IPS DF 19.7 (cell line): ENCODE data around the gene MUC6.

Experiments used
- DNase-seq: peaks from one replicate; pipeline ENCODE4 v3.0.0-alpha.2; 2013; ENCODE audit warnings: low read depth, low spot score

Gene MUC6

GRCh38 chr11:1008001-1008802 lies 28.3 kb downstream of the MUC6 start:
- DNase-seq, result no peak

DNA sequence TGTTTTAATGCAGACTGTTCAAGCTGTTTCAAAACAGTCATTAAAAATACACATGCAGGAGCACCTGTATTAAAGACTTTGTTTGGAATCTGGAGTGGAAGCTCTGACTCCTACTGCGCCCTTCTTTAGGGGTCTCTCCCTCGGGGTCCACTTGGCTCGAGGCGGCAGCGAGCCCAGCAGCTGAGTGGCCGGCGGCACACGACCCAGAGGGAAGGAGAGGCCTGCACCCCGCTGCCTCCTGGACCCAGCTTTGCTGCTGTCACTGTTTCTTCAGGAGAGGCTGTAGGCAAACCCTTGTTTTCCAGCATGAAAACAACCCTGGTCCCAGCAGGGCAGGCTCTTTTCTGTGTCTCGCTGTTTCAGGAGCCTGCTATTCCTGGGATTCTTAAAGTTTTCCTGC lies 29.2 kb downstream of the MUC6 start:
- no peak for DNase-seq

DNA sequence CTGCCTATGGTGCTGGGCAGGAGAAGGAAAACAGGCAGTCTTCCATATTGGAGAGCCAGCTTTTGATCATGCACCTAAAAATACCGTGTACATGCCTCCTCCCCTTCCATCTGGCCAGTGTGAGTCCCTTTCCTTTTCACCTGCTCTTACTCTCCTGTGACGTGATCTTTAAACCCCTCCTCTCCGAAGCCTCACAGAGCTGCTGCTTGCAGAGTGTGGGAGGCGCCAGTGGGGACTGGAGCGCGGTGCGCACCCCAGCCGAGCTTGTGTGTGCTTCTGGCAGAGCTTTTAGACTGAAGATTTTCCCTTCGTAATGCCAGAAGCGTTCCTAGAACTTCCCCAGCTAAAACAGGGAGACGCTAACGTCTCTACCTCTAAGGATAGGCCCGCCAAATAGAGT lies 29.8 kb downstream of the MUC6 start:
- DNase-seq, result no peak

- no peak for DNase-seq
Observed at GRCh38 chr11:1005928-1006327, 30.6 kb downstream of the MUC6 start.

DNA sequence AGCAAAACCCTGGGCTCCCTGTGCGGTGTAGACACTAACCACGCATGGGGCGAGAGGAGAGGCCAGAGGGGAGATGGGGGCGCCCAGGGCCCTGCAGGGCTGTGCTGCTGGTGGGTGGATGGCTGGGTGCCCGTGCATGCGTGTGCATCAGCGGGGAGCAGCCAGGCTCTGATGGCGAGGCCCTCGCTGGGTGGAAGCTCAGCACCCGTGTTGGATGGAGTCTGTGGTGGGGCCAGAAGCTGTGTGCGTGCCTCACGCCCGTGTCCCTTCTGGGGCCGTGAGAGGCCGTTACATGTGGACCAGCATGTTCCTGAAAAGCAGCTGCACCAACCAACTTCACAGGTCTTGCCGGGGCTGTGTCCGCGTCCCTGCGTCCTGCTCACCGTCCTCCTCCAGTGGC lies 33.4 kb downstream of the MUC6 start:
- no peak for DNase-seq

GRCh38 chr11:1002406-1002984 lies 34.0 kb downstream of the MUC6 start:
- no peak for DNase-seq

DNA sequence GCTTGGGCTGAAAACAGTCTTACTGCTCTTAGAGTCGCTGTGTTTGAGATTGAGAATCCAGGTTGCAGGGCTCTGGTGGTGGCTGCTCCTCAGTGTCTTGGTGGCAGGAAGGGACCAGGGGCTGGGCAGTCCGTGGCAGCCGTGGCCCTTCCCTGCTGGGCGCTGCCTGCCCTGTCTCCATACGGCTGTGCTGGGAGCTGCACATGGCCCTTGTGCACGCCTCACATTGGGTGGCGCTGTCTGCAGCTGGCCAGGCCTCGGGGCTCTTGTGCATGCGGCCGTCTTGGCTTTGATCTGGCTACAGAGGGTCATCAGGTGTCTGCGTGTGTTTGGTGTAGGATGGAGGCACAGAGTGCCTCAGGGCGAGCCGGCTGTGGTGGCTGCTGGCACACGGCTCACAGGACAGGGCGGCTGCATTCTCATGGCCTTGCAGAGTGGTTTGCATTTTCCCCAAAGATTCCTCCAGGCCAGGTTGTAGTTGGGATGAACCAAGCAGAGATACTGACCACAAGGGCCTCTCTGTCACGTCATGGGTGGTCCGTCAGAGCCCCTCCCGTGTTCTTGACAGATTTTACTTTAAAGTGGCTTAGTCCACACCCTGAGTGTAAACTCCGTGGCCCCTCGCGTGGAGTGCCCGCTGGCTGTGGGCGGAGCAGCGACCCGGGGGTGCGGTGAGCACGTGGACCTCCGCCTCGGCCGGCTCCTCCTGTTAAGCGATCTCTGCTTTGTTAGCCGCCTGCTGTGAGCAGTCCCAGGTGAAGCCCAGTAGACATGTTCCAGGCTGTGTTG lies 34.7 kb downstream of the MUC6 start:
- DNase-seq, result no peak

- no peak for DNase-seq
Observed at GRCh38 chr11:1000357-1001278, 35.9 kb downstream of the MUC6 start.

- no peak for DNase-seq
Observed at GRCh38 chr11:999009-999408, 37.5 kb downstream of the MUC6 start.

- DNase-seq, result no peak
Observed at GRCh38 chr11:997907-998306, 38.6 kb downstream of the MUC6 start.

- no peak for DNase-seq
Observed at GRCh38 chr11:996681-997080, 39.8 kb downstream of the MUC6 start.

- DNase-seq, result no peak
Observed at GRCh38 chr11:995752-996420, 40.6 kb downstream of the MUC6 start.

DNA sequence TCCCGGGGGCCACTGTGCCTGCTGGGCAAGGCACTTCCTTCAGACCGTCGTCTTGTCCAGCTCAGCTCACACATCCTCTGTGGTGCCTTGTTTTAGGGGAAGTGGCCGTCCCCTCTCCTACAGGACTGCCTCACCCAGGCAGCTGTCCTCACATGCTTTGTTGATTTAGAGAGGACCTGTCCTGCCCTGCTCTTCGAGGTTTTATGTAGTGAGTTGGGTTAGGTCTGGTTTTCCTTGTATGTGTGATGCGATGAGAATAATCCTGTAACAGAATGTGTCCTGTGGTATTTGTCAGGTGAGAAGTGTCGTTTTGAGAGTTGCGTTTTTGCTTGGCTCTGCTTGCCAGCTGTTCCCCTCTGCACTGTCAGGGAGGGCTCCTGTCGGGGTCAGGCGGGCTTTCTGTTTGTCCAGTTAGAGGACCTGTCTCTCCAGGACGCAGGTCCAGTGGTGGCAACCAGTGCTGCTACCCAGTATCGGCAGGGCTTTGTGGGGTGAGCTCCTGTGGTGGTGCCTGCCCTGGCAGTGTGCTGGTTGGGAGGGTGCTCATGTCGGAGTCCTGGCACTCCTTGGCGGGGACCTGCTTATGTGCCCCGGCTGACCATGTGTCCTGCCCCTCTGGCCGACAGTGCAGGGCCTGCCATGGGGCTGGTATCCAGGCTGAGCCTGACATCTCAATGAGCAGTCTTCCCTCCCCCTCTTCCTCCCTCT lies 41.3 kb downstream of the MUC6 start:
- DNase-seq, result no peak

DNA sequence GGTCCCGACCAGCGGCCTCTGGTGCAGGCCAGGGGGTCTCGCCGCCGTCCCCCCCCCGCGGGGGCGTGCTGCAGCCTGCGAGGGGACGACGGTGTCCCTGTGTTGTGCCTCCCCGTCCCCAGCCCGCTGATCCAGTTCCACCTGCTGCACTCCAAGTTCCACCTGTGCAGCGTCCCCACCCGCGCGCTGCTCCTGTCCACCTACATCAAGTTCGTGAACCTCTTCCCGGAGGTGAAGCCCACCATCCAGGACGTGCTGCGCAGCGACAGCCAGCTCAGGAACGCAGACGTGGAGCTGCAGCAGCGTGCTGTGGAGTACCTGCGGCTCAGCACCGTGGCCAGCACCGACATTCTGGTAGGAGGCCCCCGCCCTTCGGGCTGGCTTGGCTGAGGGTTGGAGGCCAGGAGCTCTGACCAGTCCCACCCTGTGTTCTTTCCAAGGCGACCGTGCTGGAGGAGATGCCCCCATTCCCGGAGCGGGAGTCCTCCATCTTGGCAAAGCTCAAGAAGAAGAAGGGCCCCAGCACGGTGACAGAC lies 42.8 kb downstream of the MUC6 start:
- no peak for DNase-seq

- DNase-seq, result no peak
Observed at GRCh38 chr11:992577-992976, 43.9 kb downstream of the MUC6 start.

- no peak for DNase-seq
Observed at GRCh38 chr11:991711-992307, 44.7 kb downstream of the MUC6 start.

DNA sequence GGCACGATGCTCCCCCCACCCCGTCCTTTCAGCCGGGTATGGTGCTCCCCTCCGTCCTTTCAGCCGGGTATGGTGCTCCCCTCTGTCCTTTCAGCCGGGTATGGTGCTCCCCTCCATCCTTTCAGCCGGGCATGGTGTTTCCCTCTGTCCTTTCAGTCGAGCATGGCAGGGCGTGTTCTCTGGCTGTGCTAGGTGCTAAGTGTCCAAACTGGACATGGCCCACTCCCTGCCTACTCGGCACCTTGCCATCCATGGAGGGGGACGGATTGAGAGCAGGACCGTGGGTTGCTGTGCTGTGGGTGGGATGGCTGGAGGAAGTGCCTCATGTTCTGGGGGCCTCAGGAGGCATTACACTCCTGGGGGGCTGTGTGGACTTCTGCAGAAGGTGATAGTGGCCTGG lies 45.5 kb downstream of the MUC6 start:
- no peak for DNase-seq

- DNase-seq, result no peak
Observed at GRCh38 chr11:990101-990500, 46.4 kb downstream of the MUC6 start.

DNA sequence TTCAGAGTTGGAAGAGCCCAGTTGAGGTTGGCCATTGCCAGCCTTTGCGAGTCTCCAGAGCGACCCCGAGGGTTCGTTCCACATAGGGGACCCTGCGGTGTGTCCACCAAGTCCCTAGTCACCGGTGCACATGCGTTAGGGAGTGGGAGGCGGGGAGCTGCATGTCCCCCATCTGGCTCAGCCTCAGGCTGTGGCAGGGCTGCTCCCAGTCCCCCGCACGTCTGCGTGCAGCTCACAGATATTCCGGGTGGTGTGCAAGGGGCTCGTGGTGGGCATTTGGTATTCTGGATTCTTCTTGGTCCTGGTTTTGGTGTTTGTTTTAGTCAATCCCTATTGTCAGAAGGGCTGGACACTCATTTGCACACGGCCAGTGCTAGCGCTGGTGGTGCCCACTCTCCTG lies 48.8 kb downstream of the MUC6 start:
- no peak for DNase-seq

DNA sequence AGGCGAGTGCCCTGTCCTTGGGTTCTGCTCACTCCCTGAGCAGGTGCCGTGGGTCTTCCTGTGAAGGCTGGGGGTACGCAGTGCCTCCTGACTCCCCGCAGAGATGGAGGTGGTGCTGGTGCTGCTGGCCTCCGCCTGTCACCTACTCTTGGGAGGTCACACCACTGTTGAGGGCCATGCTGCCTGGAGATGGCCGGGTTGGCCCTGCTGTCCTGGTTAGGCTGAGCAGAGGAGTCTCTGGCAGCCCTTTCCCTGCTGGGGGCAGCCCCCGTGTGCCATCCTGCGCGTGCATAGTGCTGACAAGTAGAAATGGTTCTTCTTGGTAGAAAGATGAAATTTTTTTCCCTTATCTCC lies 49.6 kb downstream of the MUC6 start:
- DNase-seq, result no peak
